Endothelial cell of umbilical vein (primary cell): ENCODE data around the gene DNAAF3. TPM values are rescaled to one million over a fixed set of nuclear protein-coding genes. Genes with fewer than 3 reads are reported as not detected.

Experiments
- BruUV-seq: library from RNA; stranded (reverse); fragments of 400-500 nt; replicated peaks from 2 replicates; lab custom pipeline; 2021; lab: Mats Ljungman, UMichigan
- CTCF ChIA-PET: fragments of 300-600, 350-600 bp; sonication (Branson Sonifier 250); formaldehyde crosslinking; loops from one replicate; lab custom pipeline; 2021; ENCODE audit warnings: antibody characterized with exemption, inconsistent platforms; lab: Charles Lee
- POLR2A ChIA-PET: fragments of 300-600, 350-600 bp; sonication (Branson Sonifier 250); formaldehyde crosslinking; loops from one replicate; lab custom pipeline; 2021; ENCODE audit warnings: antibody characterized with exemption, inconsistent platforms; lab: Charles Lee
- DNase-seq: peaks from one replicate; pipeline ENCODE4 v3.0.0-alpha.2; 2011; ENCODE audit warnings: low read depth, low spot score
- FAIRE-seq: peaks from 2 replicates; lab custom pipeline; 2011; peaks lifted over from hg19 to GRCh38; lab: Jason Lieb, UNC
- H2AFZ ChIP-seq: 2 replicates; pipeline ENCODE4 v1.6.0; 2012; ENCODE audit warnings: low read depth, low read length, control low read depth, inconsistent platforms
- H3K27ac ChIP-seq: 2 replicates; pipeline ENCODE4 v1.5.1; 2011; ENCODE audit warnings: low read depth, mild to moderate bottlenecking, control low read depth, low read length, moderate library complexity; ENCODE audit not compliant: insufficient read depth
- H3K27me3 ChIP-seq, 2 experiments: 2 replicates each; pipeline versions ENCODE4 v1.6.0 to v1.6.1; 2011; ENCODE audit warnings: low read length in 2 of 2, mixed read lengths in 1 of 2; ENCODE audit not compliant: control insufficient read depth in 2 of 2, insufficient read depth in 2 of 2
- H3K36me3 ChIP-seq, 2 experiments: 2 replicates in 1 of 2; 3 replicates in 1 of 2; pipeline ENCODE4 v1.5.1; 2011; ENCODE audit warnings: low read length in 2 of 2, mild to moderate bottlenecking in 1 of 2, moderate library complexity in 1 of 2; ENCODE audit not compliant: control insufficient read depth in 2 of 2, insufficient read depth in 2 of 2; ENCODE audit errors: extremely low read depth in 1 of 2
- H3K4me1 ChIP-seq: 3 replicates; pipeline ENCODE4 v1.5.1; 2011; ENCODE audit warnings: mild to moderate bottlenecking, low read length; ENCODE audit not compliant: control insufficient read depth, insufficient read depth; ENCODE audit errors: extremely low read depth
- H3K4me2 ChIP-seq: 2 replicates; pipeline ENCODE4 v1.6.1; 2011; ENCODE audit warnings: low read length, control low read depth, mixed read lengths; ENCODE audit not compliant: insufficient read depth
- H3K4me3 ChIP-seq, 3 experiments: fragments of 200-600 bp in 1 of 3; sonication (generic), shearing (Covaris generic) in 1 of 3; replicated peaks in 1 of 3; 2 replicates each; pipeline ENCODE4 v1.5.1; 2011 to 2016; ENCODE audit warnings: control low read depth in 3 of 3, low read length in 3 of 3, mild to moderate bottlenecking in 2 of 3, inconsistent platforms in 1 of 3, low read depth in 1 of 3, moderate library complexity in 1 of 3; ENCODE audit not compliant: insufficient read depth in 1 of 3
- H3K79me2 ChIP-seq: 2 replicates; pipeline ENCODE4 v1.6.0; 2012; ENCODE audit warnings: low read length, inconsistent platforms; ENCODE audit not compliant: control insufficient read depth, insufficient read depth
- H3K9ac ChIP-seq: replicated peaks from 2 replicates; pipeline ENCODE3; 2011; ENCODE audit warnings: low read length, control low read depth; ENCODE audit not compliant: insufficient read depth; ENCODE audit errors: extremely low read depth
- H3K9me1 ChIP-seq: replicated peaks from 3 replicates; pipeline ENCODE4 v1.6.0; 2011; ENCODE audit warnings: mild to moderate bottlenecking, low read length; ENCODE audit not compliant: control insufficient read depth, insufficient read depth; ENCODE audit errors: extremely low read depth
- H3K9me3 ChIP-seq: replicated peaks from 2 replicates; pipeline ENCODE4 v1.5.1; 2012; ENCODE audit warnings: low read length, inconsistent platforms; ENCODE audit not compliant: control insufficient read depth, insufficient read depth
- H4K20me1 ChIP-seq: replicated peaks from 2 replicates; pipeline ENCODE3; 2011; ENCODE audit warnings: mild to moderate bottlenecking, low read length; ENCODE audit not compliant: control insufficient read depth, insufficient read depth; ENCODE audit errors: extremely low read depth
- EZH2 ChIP-seq: IDR thresholded peaks from 2 replicates; pipeline ENCODE4 v1.6.1; 2012; ENCODE audit warnings: borderline replicate concordance, low read depth, mild to moderate bottlenecking, moderate library complexity, low read length, inconsistent platforms; ENCODE audit not compliant: severe bottlenecking
- FOS ChIP-seq: IDR thresholded peaks from 2 replicates; pipeline ENCODE4 v1.6.1; 2011; ENCODE audit warnings: mild to moderate bottlenecking, low read length, moderate library complexity, borderline replicate concordance; ENCODE audit not compliant: insufficient read depth
- GATA2 ChIP-seq: IDR thresholded peaks from 2 replicates; pipeline ENCODE4 v1.7.0; 2011; ENCODE audit warnings: low read depth, mild to moderate bottlenecking, moderate library complexity, mixed read lengths, low read length; ENCODE audit not compliant: insufficient read length, insufficient read depth
- JUN ChIP-seq: IDR thresholded peaks from 2 replicates; pipeline ENCODE4 v1.6.1; 2011; ENCODE audit warnings: borderline replicate concordance, low read depth; ENCODE audit not compliant: insufficient read length, insufficient read depth
- MYC ChIP-seq: IDR thresholded peaks from one replicate; pipeline ENCODE4 v1.6.1; 2011; ENCODE audit warnings: mild to moderate bottlenecking, low read depth, low read length
- POLR2A ChIP-seq: IDR thresholded peaks from 2 replicates; pipeline ENCODE4 v1.6.1; 2012; ENCODE audit warnings: low read depth, mild to moderate bottlenecking, control low read depth, low read length
- POLR2AphosphoS5 ChIP-seq: IDR thresholded peaks from 2 replicates; pipeline ENCODE4 v1.6.1; 2012; ENCODE audit warnings: low read depth, mild to moderate bottlenecking, control low read depth, low read length, moderate library complexity; ENCODE audit not compliant: insufficient read depth
- dilution Hi-C: fragments of 300-500 bp; cut with MboI; formaldehyde crosslinking; loops from one replicate; pipeline ENCODE4 v1.15.0; 2019; ENCODE audit warnings: low sequenced_read_pairs; ENCODE audit not compliant: extremely low pct_ligation_motif_present
- intact Hi-C: fragments of 100-400 bp; cut with micrococcal nuclease; formaldehyde crosslinking; loops from one replicate; pipeline ENCODE4 v1.10.0; 2022
- polyA plus RNA-seq, 4 experiments: library from polyadenylated mRNA; depleted of rRNA in 3 of 4; stranded (reverse) in 3 of 4; unstranded in 1 of 4; fragments of >200 nt; gene quantifications; 2 replicates each; pipeline versions ENCODE4 v1.2.1 to v1.2.3, GENCODE V29; 2011 to 2012; ENCODE audit warnings: missing spikeins in 1 of 4
- total RNA-seq: library from RNA; stranded (reverse); gene quantifications from 2 replicates; pipeline ENCODE4 v1.2.3, GENCODE V29; 2021
- TF ChIP-seq, protein P1 (sequence below): IDR thresholded peaks from 2 replicates; pipeline ENCODE4 v1.6.1; 2011; ENCODE audit not compliant: insufficient read depth, insufficient read length

Gene DNAAF3
- total and polyA plus RNA-seq, 2 donors (not counting 3 experiments of a cell fraction or from before 2014, with no cell fraction given) = 0.62 to 0.75 TPM

DNA sequence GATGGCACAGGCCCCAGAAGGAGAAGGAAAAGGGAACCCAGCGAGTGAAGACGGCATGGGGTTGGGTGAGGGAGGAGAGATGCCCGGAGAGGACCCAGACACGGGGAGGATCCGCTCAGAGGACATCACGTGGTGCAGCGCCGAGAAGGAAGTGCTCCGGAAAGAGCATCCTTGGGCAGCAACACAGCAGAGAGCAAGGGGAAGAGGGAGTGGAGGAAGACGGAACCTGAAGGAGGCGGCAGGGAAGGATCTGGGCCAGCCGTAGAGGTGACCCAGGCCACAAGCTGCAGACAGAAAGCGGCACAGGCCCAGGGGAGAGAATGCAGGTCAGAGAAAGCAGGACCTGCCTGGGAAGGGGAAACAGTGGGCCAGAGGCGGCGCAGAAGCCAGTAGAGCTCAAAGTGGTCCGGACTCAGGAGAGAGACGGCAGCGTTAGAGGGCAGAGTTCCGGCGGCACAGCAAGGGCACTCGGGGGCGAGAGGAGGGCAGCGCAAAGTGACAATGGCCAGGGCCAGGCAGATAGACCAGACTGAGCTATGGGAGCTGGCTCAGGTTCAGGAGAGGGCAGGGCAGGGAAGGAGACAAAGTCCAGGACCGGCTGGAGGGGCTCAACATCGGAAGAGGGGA is 50.1 kb downstream of the DNAAF3 start:
- Histone ChIP-seq H3K9ac (peak overlapping the region; percentile 78), H4K20me1 (no peaks in the 10 kb centered on the region), H3K27ac (peak overlapping the region; percentile 59), H3K36me3 (no peaks in the 10 kb centered on the region), H3K4me2 (peak overlapping the region; percentile 71), H3K4me3 (peak overlapping the region; percentile 30 to 92 (median 75)), H3K4me1 (peaks cover 20% of the 10 kb centered on the region), H2AFZ (no peak overlapping the region), H3K27me3 (no peaks in the 10 kb centered on the region), H3K9me3 (no peaks in the 10 kb centered on the region), H3K79me2 (peaks cover 57% of the 10 kb centered on the region), H3K9me1 (no peaks in the 10 kb centered on the region)
- CTCF ChIA-PET = interaction anchor here (0.8 to 4.8 kb wide), 2 partner anchors 25 to 28 kb away, joined by 3 to 38 read pairs; no protein-coding TSS in a partner anchor
- dilution Hi-C loops (no loop called here), intact Hi-C loops (loop anchor here (2.0 to 5.0 kb wide), 2 partner anchors 54 to 654 kb away; partner anchors contain the start of genes LENG9 and RDH13)
- TF ChIP-seq EZH2 = no peak
- TF ChIP-seq GATA2 = no peak
- TF ChIP-seq JUN = no peak
- TF ChIP-seq POLR2A = no peak
- no peak for TF ChIP-seq FOS
- no peak for TF ChIP-seq MYC
- TF ChIP-seq, protein P1, sequence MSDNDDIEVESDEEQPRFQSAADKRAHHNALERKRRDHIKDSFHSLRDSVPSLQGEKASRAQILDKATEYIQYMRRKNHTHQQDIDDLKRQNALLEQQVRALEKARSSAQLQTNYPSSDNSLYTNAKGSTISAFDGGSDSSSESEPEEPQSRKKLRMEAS = peak; percentile 72
- peak; percentile 30 for TF ChIP-seq POLR2AphosphoS5
- POLR2A ChIA-PET = interaction anchor here (0.8 to 1.8 kb wide), 3 partner anchors 30 to 291 kb away, joined by 3 to 4 read pairs (median 3); partner anchors contain the start of gene UBE2S
- TSS peak; percentile 51 for BruUV-seq
- DNase-seq (peak; percentile 31), FAIRE-seq (peak; percentile 86)
